ENCODE data around the gene CXXC5.

DNA sequence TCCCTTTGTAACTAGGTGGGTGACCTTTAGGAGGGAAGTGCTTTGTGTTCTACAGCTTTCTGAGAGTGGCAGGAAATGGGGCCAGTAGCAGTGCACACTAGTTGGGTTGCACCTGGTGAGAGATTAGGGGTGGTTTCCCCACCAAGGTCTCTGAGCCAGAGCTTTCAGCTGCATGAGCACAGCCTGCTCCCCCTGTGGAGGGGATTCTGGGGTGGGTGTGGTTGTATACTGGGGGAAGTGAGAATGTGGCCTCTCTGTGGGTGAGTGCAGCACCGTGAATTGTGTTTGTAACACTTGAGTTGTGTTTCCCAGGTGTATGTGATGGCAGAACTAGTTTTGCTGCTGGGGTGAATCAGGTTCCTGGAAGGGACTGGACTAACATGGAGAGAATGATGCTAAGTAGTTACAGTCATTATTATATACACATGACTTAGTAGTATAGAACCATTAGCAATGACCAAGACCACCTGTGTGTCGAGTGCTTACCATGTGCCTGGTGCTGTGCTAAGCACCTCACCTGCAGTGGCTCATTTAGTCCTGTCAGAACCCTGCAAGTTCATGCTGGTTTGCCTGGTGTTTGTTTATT lies 11.8 kb upstream of the CXXC5 start:
- no peak for TF ChIP-seq POLR2A (IDR thresholded peaks at IDR 0.05)
- TF ChIP-seq, protein P1, sequence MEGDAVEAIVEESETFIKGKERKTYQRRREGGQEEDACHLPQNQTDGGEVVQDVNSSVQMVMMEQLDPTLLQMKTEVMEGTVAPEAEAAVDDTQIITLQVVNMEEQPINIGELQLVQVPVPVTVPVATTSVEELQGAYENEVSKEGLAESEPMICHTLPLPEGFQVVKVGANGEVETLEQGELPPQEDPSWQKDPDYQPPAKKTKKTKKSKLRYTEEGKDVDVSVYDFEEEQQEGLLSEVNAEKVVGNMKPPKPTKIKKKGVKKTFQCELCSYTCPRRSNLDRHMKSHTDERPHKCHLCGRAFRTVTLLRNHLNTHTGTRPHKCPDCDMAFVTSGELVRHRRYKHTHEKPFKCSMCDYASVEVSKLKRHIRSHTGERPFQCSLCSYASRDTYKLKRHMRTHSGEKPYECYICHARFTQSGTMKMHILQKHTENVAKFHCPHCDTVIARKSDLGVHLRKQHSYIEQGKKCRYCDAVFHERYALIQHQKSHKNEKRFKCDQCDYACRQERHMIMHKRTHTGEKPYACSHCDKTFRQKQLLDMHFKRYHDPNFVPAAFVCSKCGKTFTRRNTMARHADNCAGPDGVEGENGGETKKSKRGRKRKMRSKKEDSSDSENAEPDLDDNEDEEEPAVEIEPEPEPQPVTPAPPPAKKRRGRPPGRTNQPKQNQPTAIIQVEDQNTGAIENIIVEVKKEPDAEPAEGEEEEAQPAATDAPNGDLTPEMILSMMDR (IDR thresholded peaks at IDR 0.05) = no peak
- no peak for TF ChIP-seq EP300 (IDR thresholded peaks at IDR 0.05)
